ENCODE measurements around the gene ARG1.
"Not testable (repeated sequence)": the region's sequence is repeated elsewhere in the genome, so short reads cannot be mapped to it uniquely, and the experiment has no call there.

ARG1 gene

GRCh38 chr6:131532580-131533039 is 40.4 kb upstream of the ARG1 start:
- Histone ChIP-seq H3K4me2 (ENCODE audit: low read length) (peak overlapping the region; percentile 51), H3K4me3 (ENCODE audit: low read length) (peak overlapping the region; percentile 10; the same call in 1 of the 2 replicates), H4K20me1 (ENCODE audit: insufficient read depth, low read length) (no peaks in the 10 kb centered on the region), H3K4me1 (ENCODE audit: low read length) (peaks cover 13% of the 10 kb centered on the region), H3K36me3 (replicated peaks; ENCODE audit: low read depth, low read length) (no peaks in the 10 kb centered on the region), H3K27me3 (ENCODE audit: low read depth, low read length) (no peaks in the 10 kb centered on the region), H3K27ac (ENCODE audit: low read length) (no peak overlapping the region), H3K9me3 (ENCODE audit: insufficient read depth, low read length) (no peaks in the 10 kb centered on the region), H3K79me2 (ENCODE audit: low read length) (no peaks in the 10 kb centered on the region), H2AFZ (ENCODE audit: low read depth, low read length) (no peak overlapping the region), H3K9ac (ENCODE audit: low read length) (no peak overlapping the region)
- no peak for TF ChIP-seq CTCF (IDR thresholded peaks at IDR 0.05; ENCODE audit: low read depth, low read length)
- no peak for TF ChIP-seq EZH2phosphoT487 (IDR thresholded peaks at IDR 0.05; ENCODE audit: low read depth)

- H2AFZ ChIP-seq (ENCODE audit: low read depth, low read length); H3K36me3 ChIP-seq (replicated peaks; ENCODE audit: low read depth, low read length); H3K4me2 ChIP-seq (ENCODE audit: low read length); H3K9ac ChIP-seq (ENCODE audit: low read length); H3K9me3 ChIP-seq (ENCODE audit: insufficient read depth, low read length); H3K79me2 ChIP-seq (ENCODE audit: low read length); H3K4me3 ChIP-seq (ENCODE audit: low read length); H4K20me1 ChIP-seq (ENCODE audit: insufficient read depth, low read length); H3K27me3 ChIP-seq (ENCODE audit: low read depth, low read length); H3K4me1 ChIP-seq (ENCODE audit: low read length); H3K27ac ChIP-seq (ENCODE audit: low read length): not testable (repeated sequence)
Observed at GRCh38 chr6:131538615-131539014, 34.4 kb upstream of the ARG1 start.

- no peak for TF ChIP-seq CTCF (IDR thresholded peaks at IDR 0.05; ENCODE audit: low read depth, low read length)
- TF ChIP-seq EZH2phosphoT487 (IDR thresholded peaks at IDR 0.05; ENCODE audit: low read depth) = no peak
- H3K36me3 ChIP-seq (replicated peaks; ENCODE audit: low read depth, low read length) = no peaks in the 10 kb centered on the region
- no peak overlapping the region for H3K27ac ChIP-seq (ENCODE audit: low read length)
- H3K4me3 ChIP-seq (ENCODE audit: low read length) = no peak overlapping the region
- no peak overlapping the region for H2AFZ ChIP-seq (ENCODE audit: low read depth, low read length)
- H3K9me3 ChIP-seq (ENCODE audit: insufficient read depth, low read length) = no peaks in the 10 kb centered on the region
- H3K9ac ChIP-seq (ENCODE audit: low read length) = no peak overlapping the region
- no peaks in the 10 kb centered on the region for H3K4me1 ChIP-seq (ENCODE audit: low read length)
- no peaks in the 10 kb centered on the region for H3K27me3 ChIP-seq (ENCODE audit: low read depth, low read length)
- H3K79me2 ChIP-seq (ENCODE audit: low read length) = no peaks in the 10 kb centered on the region
- no peaks in the 10 kb centered on the region for H4K20me1 ChIP-seq (ENCODE audit: insufficient read depth, low read length)
- H3K4me2 ChIP-seq (ENCODE audit: low read length) = no peak overlapping the region
Observed at GRCh38 chr6:131545317-131545716, 27.7 kb upstream of the ARG1 start.

- Histone ChIP-seq H2AFZ (ENCODE audit: low read depth, low read length) (no peak overlapping the region), H3K27ac (ENCODE audit: low read length) (no peak overlapping the region), H3K27me3 (ENCODE audit: low read depth, low read length) (no peaks in the 10 kb centered on the region)
Observed at GRCh38 chr6:131547488-131547887, 25.5 kb upstream of the ARG1 start.

More at GRCh38 chr6:131547488-131547887, 25.5 kb upstream of the ARG1 start:
- no peak overlapping the region for H3K4me2 ChIP-seq (ENCODE audit: low read length)
- no peak overlapping the region for H3K9ac ChIP-seq (ENCODE audit: low read length)
- H3K36me3 ChIP-seq (replicated peaks; ENCODE audit: low read depth, low read length) = no peaks in the 10 kb centered on the region
- H3K4me3 ChIP-seq (ENCODE audit: low read length) = no peak overlapping the region
- no peaks in the 10 kb centered on the region for H3K4me1 ChIP-seq (ENCODE audit: low read length)
- no peaks in the 10 kb centered on the region for H4K20me1 ChIP-seq (ENCODE audit: insufficient read depth, low read length)
- H3K79me2 ChIP-seq (ENCODE audit: low read length) = no peaks in the 10 kb centered on the region
- no peaks in the 10 kb centered on the region for H3K9me3 ChIP-seq (ENCODE audit: insufficient read depth, low read length)
- TF ChIP-seq EZH2phosphoT487 (IDR thresholded peaks at IDR 0.05; ENCODE audit: low read depth) = no peak
- no peak for TF ChIP-seq CTCF (IDR thresholded peaks at IDR 0.05; ENCODE audit: low read depth, low read length)

Measured in OCI-LY3 (cell line).